ENCODE data around the gene SACM1L.
"Not testable (repeated sequence)": the region's sequence is repeated elsewhere in the genome, so short reads cannot be mapped to it uniquely, and the experiment has no call there.

Gene SACM1L

GRCh38 chr3:45681846-45682245, 7.3 kb upstream of the SACM1L start:
- no peak for ATAC-seq
- Mint-ChIP-seq H3K27me3 (no peaks in the 10 kb centered on the region), H3K36me3 (peaks cover 41% of the 10 kb centered on the region), H3K27ac (no peak overlapping the region), H3K4me1 (peaks cover 16% of the 10 kb centered on the region), H3K4me3 (no peak overlapping the region), H3K9me3 (no peaks in the 10 kb centered on the region)

- Mint-ChIP-seq H3K27ac (no peak overlapping the region), H3K9me3 (no peaks in the 10 kb centered on the region), H3K27me3 (no peaks in the 10 kb centered on the region), H3K4me1 (peaks cover 13% of the 10 kb centered on the region), H3K36me3 (peaks cover 37% of the 10 kb centered on the region), H3K4me3 (no peak overlapping the region)
- ATAC-seq, result no peak
Measured at GRCh38 chr3:45682311-45682710, 6.9 kb upstream of the SACM1L start.

GRCh38 chr3:45682786-45683185, 6.4 kb upstream of the SACM1L start:
- ATAC-seq, result no peak
- no peaks in the 10 kb centered on the region for H3K27me3 Mint-ChIP-seq
- H3K36me3 Mint-ChIP-seq, result peaks cover 33% of the 10 kb centered on the region
- no peak overlapping the region for H3K27ac Mint-ChIP-seq
- peaks cover 13% of the 10 kb centered on the region for H3K4me1 Mint-ChIP-seq
- no peaks in the 10 kb centered on the region for H3K9me3 Mint-ChIP-seq
- H3K4me3 Mint-ChIP-seq, result no peak overlapping the region

- Mint-ChIP-seq H3K4me1 (peaks cover 13% of the 10 kb centered on the region), H3K27me3 (no peaks in the 10 kb centered on the region), H3K27ac (no peak overlapping the region), H3K36me3 (peaks cover 27% of the 10 kb centered on the region), H3K4me3 (no peak overlapping the region), H3K9me3 (no peaks in the 10 kb centered on the region)
- ATAC-seq, result no peak
Measured at GRCh38 chr3:45683417-45684326, 5.5 kb upstream of the SACM1L start.

- H3K27me3 Mint-ChIP-seq, result no peaks in the 10 kb centered on the region
- peaks cover 27% of the 10 kb centered on the region for H3K36me3 Mint-ChIP-seq
- ATAC-seq, result no peak
- no peak overlapping the region for H3K27ac Mint-ChIP-seq
- no peaks in the 10 kb centered on the region for H3K9me3 Mint-ChIP-seq
- peaks cover 13% of the 10 kb centered on the region for H3K4me1 Mint-ChIP-seq
- H3K4me3 Mint-ChIP-seq, result no peak overlapping the region
Measured at GRCh38 chr3:45684327-45684892, 4.8 kb upstream of the SACM1L start.

- not testable (repeated sequence) for H3K4me3 Mint-ChIP-seq, H3K9me3 Mint-ChIP-seq, H3K27ac Mint-ChIP-seq, H3K27me3 Mint-ChIP-seq, ATAC-seq
- Mint-ChIP-seq H3K36me3 (peaks cover 18% of the 10 kb centered on the region), H3K4me1 (peaks cover 12% of the 10 kb centered on the region)
Measured at GRCh38 chr3:45685722-45686121, 3.5 kb upstream of the SACM1L start.

GRCh38 chr3:45686850-45687249, 2.3 kb upstream of the SACM1L start:
- no peak for ATAC-seq
- no peak overlapping the region for H3K27ac Mint-ChIP-seq
- H3K4me1 Mint-ChIP-seq, result peaks cover 23% of the 10 kb centered on the region
- H3K36me3 Mint-ChIP-seq, result peaks cover 25% of the 10 kb centered on the region
- H3K9me3 Mint-ChIP-seq, result no peaks in the 10 kb centered on the region
- H3K4me3 Mint-ChIP-seq, result no peak overlapping the region
- H3K27me3 Mint-ChIP-seq, result no peaks in the 10 kb centered on the region

- ATAC-seq, result no peak
- peak overlapping the region; percentile 77 for H3K27ac Mint-ChIP-seq
- H3K27me3 Mint-ChIP-seq, result no peaks in the 10 kb centered on the region
- H3K4me1 Mint-ChIP-seq, result peaks cover 33% of the 10 kb centered on the region
- no peaks in the 10 kb centered on the region for H3K9me3 Mint-ChIP-seq
- H3K36me3 Mint-ChIP-seq, result peaks cover 23% of the 10 kb centered on the region
- H3K4me3 Mint-ChIP-seq, result peak overlapping the region; percentile 47
Measured at GRCh38 chr3:45687828-45688193, 1.4 kb upstream of the SACM1L start.

GRCh38 chr3:45688194-45688881, 858 bp upstream of the SACM1L start:
- Mint-ChIP-seq H3K4me1 (peaks cover 36% of the 10 kb centered on the region), H3K36me3 (peaks cover 18% of the 10 kb centered on the region)

GRCh38 chr3:45689787-45690145, 570 bp downstream of the SACM1L start:
- Mint-ChIP-seq H3K36me3 (peaks cover 24% of the 10 kb centered on the region), H3K27me3 (no peaks in the 10 kb centered on the region), H3K9me3 (no peaks in the 10 kb centered on the region), H3K4me1 (peaks cover 50% of the 10 kb centered on the region), H3K4me3 (peak overlapping the region; percentile 74), H3K27ac (peak overlapping the region; percentile 77)
- no peak for ATAC-seq

More at GRCh38 chr3:45688194-45688881, 858 bp upstream of the SACM1L start:
- peak overlapping the region; percentile 74 for H3K4me3 Mint-ChIP-seq
- H3K27ac Mint-ChIP-seq, result peak overlapping the region; percentile 77
- ATAC-seq, result no peak
- H3K9me3 Mint-ChIP-seq, result no peaks in the 10 kb centered on the region
- no peaks in the 10 kb centered on the region for H3K27me3 Mint-ChIP-seq

- Mint-ChIP-seq H3K9me3 (no peaks in the 10 kb centered on the region), H3K27ac (peak overlapping the region; percentile 77), H3K27me3 (no peaks in the 10 kb centered on the region), H3K36me3 (peaks cover 27% of the 10 kb centered on the region), H3K4me3 (peak overlapping the region; percentile 74), H3K4me1 (peaks cover 55% of the 10 kb centered on the region)
- no peak for ATAC-seq
Measured at GRCh38 chr3:45690336-45691035, 1.3 kb downstream of the SACM1L start.

- no peaks in the 10 kb centered on the region for H3K9me3 Mint-ChIP-seq
- peaks cover 41% of the 10 kb centered on the region for H3K36me3 Mint-ChIP-seq
- no peaks in the 10 kb centered on the region for H3K27me3 Mint-ChIP-seq
- H3K27ac Mint-ChIP-seq, result peak overlapping the region; percentile 0
- H3K4me1 Mint-ChIP-seq, result peaks cover 63% of the 10 kb centered on the region
- no peak for ATAC-seq
- peak overlapping the region; percentile 18 for H3K4me3 Mint-ChIP-seq
Measured at GRCh38 chr3:45691842-45692241, 2.6 kb downstream of the SACM1L start.

GRCh38 chr3:45692866-45693265, 3.7 kb downstream of the SACM1L start:
- no peak for ATAC-seq
- Mint-ChIP-seq H3K9me3 (no peaks in the 10 kb centered on the region), H3K27me3 (no peaks in the 10 kb centered on the region), H3K27ac (peak overlapping the region; percentile 76), H3K4me1 (peaks cover 63% of the 10 kb centered on the region), H3K36me3 (peaks cover 41% of the 10 kb centered on the region), H3K4me3 (no peak overlapping the region)

GRCh38 chr3:45693941-45694521, 4.8 kb downstream of the SACM1L start:
- Mint-ChIP-seq H3K4me3 (peak overlapping the region; percentile 27), H3K27ac (peak overlapping the region; percentile 76), H3K4me1 (peaks cover 63% of the 10 kb centered on the region), H3K9me3 (no peaks in the 10 kb centered on the region), H3K36me3 (peaks cover 41% of the 10 kb centered on the region), H3K27me3 (no peaks in the 10 kb centered on the region)
- peak; percentile 42 for ATAC-seq

- H3K27me3 Mint-ChIP-seq, H3K9me3 Mint-ChIP-seq, H3K4me3 Mint-ChIP-seq, ATAC-seq: not testable (repeated sequence)
- Mint-ChIP-seq H3K27ac (peak overlapping the region; percentile 76), H3K36me3 (peaks cover 47% of the 10 kb centered on the region), H3K4me1 (peaks cover 70% of the 10 kb centered on the region)
Measured at GRCh38 chr3:45695166-45695565, 6.0 kb downstream of the SACM1L start.

Data from stimulated activated memory B cell treated with anti-CD40 and anti-IgM and Interleukin-4, amounts not matched to agents 10 μg/mL and 1 μg/mL and 100 μg/mL, for 72 hours (primary cell).